NT2/D1 (cell line): ENCODE data around the gene TEX22.

Experiments used
- YY1 ChIP-seq: IDR thresholded peaks from 2 replicates; pipeline ENCODE4 v1.6.1; 2011; ENCODE audit not compliant: insufficient read length, insufficient read depth
- ZNF274 ChIP-seq: IDR thresholded peaks from 2 replicates; pipeline ENCODE4 v1.6.1; 2011; ENCODE audit warnings: mild to moderate bottlenecking, low read depth, low read length

DNA sequence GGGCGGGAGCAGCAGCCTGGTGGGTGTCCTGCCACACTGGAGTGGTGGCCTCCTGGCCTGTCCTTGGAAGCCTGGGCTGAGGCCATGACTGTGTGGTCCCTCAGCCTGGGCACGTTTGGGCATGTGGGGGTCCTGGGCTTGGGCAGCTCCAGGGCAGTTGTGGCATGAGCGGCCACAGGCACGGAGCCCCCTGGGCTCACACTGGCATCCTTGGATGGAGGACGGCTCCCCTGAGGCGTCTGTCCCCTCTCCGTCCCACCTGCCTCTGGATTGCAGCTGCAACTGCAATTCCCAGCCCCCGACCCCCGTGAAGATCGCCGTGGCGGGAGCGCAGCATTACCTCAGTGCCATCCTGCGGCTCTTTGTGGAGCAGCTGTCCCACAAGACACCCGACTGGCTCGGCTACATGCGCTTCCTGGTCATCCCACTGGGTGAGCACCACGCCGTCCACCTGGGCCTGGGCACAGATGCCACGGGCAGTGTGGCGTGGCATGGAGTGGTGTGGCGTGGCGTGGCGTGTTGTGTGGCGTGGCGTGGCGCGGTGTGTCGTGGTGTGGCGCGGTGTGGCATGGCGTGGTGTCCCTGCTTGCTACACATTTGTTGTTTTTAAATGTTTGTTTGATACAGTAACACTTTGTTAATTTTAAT, 15.1 kb upstream of the TEX22 start:
- no peak for TF ChIP-seq YY1
- no peak for TF ChIP-seq ZNF274
